Cardiac muscle cell (in vitro differentiated cells and primary cell): ENCODE measurements around the gene P2RX3. TPM values are rescaled to one million over a fixed set of nuclear protein-coding genes. Genes with fewer than 3 reads are reported as not detected.

ENCODE experiments used
- polyA plus RNA-seq: library from polyadenylated mRNA; unstranded; fragments of >200 nt; fragmentation: Nextera tagmentation; extraction: Ambion mirVana; gene quantifications from 2 replicates; pipeline ENCODE4 v1.2.1, GENCODE V29; 2016
- total RNA-seq: library from RNA; depleted of rRNA; stranded (reverse); fragments of >200 nt; gene quantifications from 2 replicates; pipeline ENCODE4 v1.2.3, GENCODE V29; 2016

Gene P2RX3
- total and polyA plus RNA-seq, 2 experiments from 2014 or later, result 0.09 to 0.62 TPM

Other genes starting within 250 kb of the P2RX3 start
- gene LRRC55, start 156.4 kb upstream of the P2RX3 start, total RNA-seq, result 0.11 and 0.21 TPM in 2 replicates
- 0.12 TPM in 1 of 2 replicates, not detected in the other for gene LRRC55, start 156.4 kb upstream of the P2RX3 start, polyA plus RNA-seq
- gene APLNR, start 101.1 kb upstream of the P2RX3 start, total RNA-seq, result 9.8 and 16.0 TPM in 2 replicates
- gene APLNR, start 101.1 kb upstream of the P2RX3 start, polyA plus RNA-seq, result 7.2 and 13.6 TPM in 2 replicates
- 58.9 and 69.1 TPM in 2 replicates for gene TNKS1BP1, start 13.4 kb upstream of the P2RX3 start, total RNA-seq
- gene TNKS1BP1, start 13.4 kb upstream of the P2RX3 start, polyA plus RNA-seq, result 62.1 and 67.1 TPM in 2 replicates
- gene SSRP1, start 2.5 kb upstream of the P2RX3 start, total RNA-seq, result 112 and 180 TPM in 2 replicates
- gene SSRP1, start 2.5 kb upstream of the P2RX3 start, polyA plus RNA-seq, result 87.0 and 112 TPM in 2 replicates
- not detected in 2 replicates for gene PRG3, start 42.8 kb downstream of the P2RX3 start, total RNA-seq
- gene PRG3, start 42.8 kb downstream of the P2RX3 start, polyA plus RNA-seq, result not detected in 2 replicates
- gene PRG2, start 52.3 kb downstream of the P2RX3 start, total RNA-seq, result not detected in 2 replicates
- gene PRG2, start 52.3 kb downstream of the P2RX3 start, polyA plus RNA-seq, result not detected in 2 replicates
- 1.7 and 1.9 TPM in 2 replicates for gene SLC43A3, start 88.8 kb downstream of the P2RX3 start, total RNA-seq
- 5.8 and 6.8 TPM in 2 replicates for gene SLC43A3, start 88.8 kb downstream of the P2RX3 start, polyA plus RNA-seq
- 0.09 and 0.11 TPM in 2 replicates for gene RTN4RL2, start 122.2 kb downstream of the P2RX3 start, total RNA-seq
- 0.61 and 1.3 TPM in 2 replicates for gene RTN4RL2, start 122.2 kb downstream of the P2RX3 start, polyA plus RNA-seq
- gene SLC43A1, start 177.3 kb downstream of the P2RX3 start, total RNA-seq, result 13.3 and 24.6 TPM in 2 replicates
- gene SLC43A1, start 177.3 kb downstream of the P2RX3 start, polyA plus RNA-seq, result 11.2 and 23.7 TPM in 2 replicates
- gene TIMM10, start 192.4 kb downstream of the P2RX3 start, total RNA-seq, result 32.6 and 45.1 TPM in 2 replicates
- gene TIMM10, start 192.4 kb downstream of the P2RX3 start, polyA plus RNA-seq, result 57.3 and 64.7 TPM in 2 replicates
- gene SMTNL1, start 199.2 kb downstream of the P2RX3 start, total RNA-seq, result 0.11 TPM in 1 of 2 replicates, not detected in the other
- 0.47 and 0.89 TPM in 2 replicates for gene SMTNL1, start 199.2 kb downstream of the P2RX3 start, polyA plus RNA-seq
- gene UBE2L6, start 229.3 kb downstream of the P2RX3 start, total RNA-seq, result 113 and 129 TPM in 2 replicates
- gene UBE2L6, start 229.3 kb downstream of the P2RX3 start, polyA plus RNA-seq, result 158 and 231 TPM in 2 replicates